ENCODE data around the gene SDF2L1.
A peak's percentile ranks its signal among the peaks of the same experiment; 100 is the strongest.
"Not testable (repeated sequence)": the region's sequence is repeated elsewhere in the genome, so short reads cannot be mapped to it uniquely, and the experiment has no call there.

The SDF2L1 gene

GRCh38 chr22:21645513-21645912, 3.4 kb downstream of the SDF2L1 start:
- peaks cover 10% of the 10 kb centered on the region for H3K4me1 ChIP-seq (ENCODE audit: control insufficient read depth, insufficient read depth, low read length)
- not testable (repeated sequence) for H3K36me3 ChIP-seq (ENCODE audit: control insufficient read depth, insufficient read depth, low read length)

DNA sequence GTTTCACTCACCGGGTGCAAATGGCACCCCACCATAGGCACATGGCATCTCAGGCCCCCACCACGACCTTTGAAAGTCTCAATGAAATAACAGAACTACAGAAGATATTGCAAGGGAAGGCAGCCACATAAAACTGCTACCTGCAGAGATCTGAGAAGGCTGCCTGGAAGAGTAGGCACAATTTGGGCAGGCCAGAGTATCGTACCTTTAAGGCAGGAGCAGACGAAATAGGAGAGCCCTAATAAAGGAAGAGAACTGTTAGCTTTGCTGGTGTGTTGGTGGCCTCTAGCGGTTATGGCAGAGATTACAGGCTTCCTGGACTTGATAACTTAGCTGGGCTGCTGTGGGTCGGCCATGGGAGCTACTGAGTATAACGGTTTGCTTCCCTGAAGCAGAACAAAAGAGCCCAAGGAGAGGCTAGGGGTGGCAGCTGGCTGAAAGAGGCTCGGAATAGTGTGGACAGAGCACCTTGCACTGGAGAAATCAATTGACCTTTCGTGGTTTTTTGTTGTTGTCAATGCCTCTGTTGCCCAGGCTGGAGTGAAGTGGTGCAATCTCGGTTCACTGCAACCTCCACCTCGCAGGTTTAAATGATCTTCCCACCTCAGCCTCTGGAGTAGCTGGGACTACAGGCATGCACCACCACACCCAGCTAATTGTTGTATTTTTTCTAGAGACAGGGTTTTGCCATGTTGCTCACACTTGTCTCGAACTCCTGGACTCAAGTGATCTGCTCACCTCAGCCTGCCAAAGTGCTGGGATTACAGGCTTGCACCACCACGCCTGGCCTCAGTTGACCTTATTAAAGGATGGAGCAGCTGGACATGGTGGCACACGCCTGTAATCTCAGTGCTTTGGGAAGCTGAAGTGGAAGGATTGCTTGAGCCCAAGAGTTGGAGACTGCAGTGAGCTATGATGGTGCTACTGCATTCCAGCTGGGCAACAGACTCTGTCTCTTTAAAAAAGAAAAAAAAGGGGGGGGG, 4.8 kb downstream of the SDF2L1 start:
- Histone ChIP-seq H3K9ac (ENCODE audit: low read depth, low read length) (no peak overlapping the region), H3K4me1 (ENCODE audit: control insufficient read depth, insufficient read depth, low read length) (peaks cover 10% of the 10 kb centered on the region), H3K9me3 (ENCODE audit: control insufficient read depth, insufficient read depth, low read length) (no peaks in the 10 kb centered on the region), H3K27me3 (ENCODE audit: control insufficient read depth, insufficient read depth, low read length) (no peaks in the 10 kb centered on the region), H3K36me3 (ENCODE audit: control insufficient read depth, insufficient read depth, low read length) (peaks cover 10% of the 10 kb centered on the region), H3K4me3 (ENCODE audit: low read depth, low read length) (no peak overlapping the region)

More at GRCh38 chr22:21645513-21645912, 3.4 kb downstream of the SDF2L1 start:
- not testable (repeated sequence) for H3K4me3 ChIP-seq (ENCODE audit: low read depth, low read length); H3K27me3 ChIP-seq (ENCODE audit: control insufficient read depth, insufficient read depth, low read length); H3K9me3 ChIP-seq (ENCODE audit: control insufficient read depth, insufficient read depth, low read length); H3K9ac ChIP-seq (ENCODE audit: low read depth, low read length)

DNA sequence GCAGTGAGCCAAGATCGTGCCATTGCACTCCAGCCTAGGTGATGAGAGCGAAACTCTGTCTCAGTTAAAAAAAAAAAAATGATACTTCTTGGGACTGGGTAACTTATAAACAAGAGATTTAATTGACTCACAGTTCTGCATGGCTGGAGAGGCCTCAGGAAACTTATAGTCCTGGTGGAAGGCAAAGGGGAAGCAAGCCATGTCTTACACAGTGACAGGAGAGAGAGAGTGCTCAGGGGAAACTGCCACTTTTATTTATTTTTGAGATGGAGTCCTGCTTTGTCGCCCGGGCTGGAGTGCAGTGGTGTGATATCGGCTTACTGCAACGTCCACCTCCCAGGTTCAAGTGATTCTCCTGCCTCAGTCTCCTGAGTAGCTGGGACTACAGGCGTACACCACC, 8.2 kb downstream of the SDF2L1 start:
- Histone ChIP-seq H3K4me3 (ENCODE audit: low read depth, low read length) (no peak overlapping the region), H3K9me3 (ENCODE audit: control insufficient read depth, insufficient read depth, low read length) (no peaks in the 10 kb centered on the region), H3K4me1 (ENCODE audit: control insufficient read depth, insufficient read depth, low read length) (peaks cover 10% of the 10 kb centered on the region), H3K36me3 (ENCODE audit: control insufficient read depth, insufficient read depth, low read length) (peaks cover 11% of the 10 kb centered on the region), H3K27me3 (ENCODE audit: control insufficient read depth, insufficient read depth, low read length) (no peaks in the 10 kb centered on the region), H3K9ac (ENCODE audit: low read depth, low read length) (no peak overlapping the region)

- Histone ChIP-seq H3K9ac (ENCODE audit: low read depth, low read length) (peak overlapping the region; percentile 83), H3K4me3 (ENCODE audit: low read depth, low read length) (peak overlapping the region; percentile 82), H3K9me3 (ENCODE audit: control insufficient read depth, insufficient read depth, low read length) (no peaks in the 10 kb centered on the region), H3K4me1 (ENCODE audit: control insufficient read depth, insufficient read depth, low read length) (peaks cover 10% of the 10 kb centered on the region), H3K27me3 (ENCODE audit: control insufficient read depth, insufficient read depth, low read length) (no peaks in the 10 kb centered on the region), H3K36me3 (ENCODE audit: control insufficient read depth, insufficient read depth, low read length) (peaks cover 11% of the 10 kb centered on the region)
Observed at GRCh38 chr22:21650823-21651520, 8.9 kb downstream of the SDF2L1 start.

- H3K4me3 ChIP-seq (ENCODE audit: low read depth, low read length) = peak overlapping the region; percentile 82
- H3K4me1 ChIP-seq (ENCODE audit: control insufficient read depth, insufficient read depth, low read length) = peaks cover 10% of the 10 kb centered on the region
- no peaks in the 10 kb centered on the region for H3K27me3 ChIP-seq (ENCODE audit: control insufficient read depth, insufficient read depth, low read length)
- H3K36me3 ChIP-seq (ENCODE audit: control insufficient read depth, insufficient read depth, low read length) = peaks cover 7% of the 10 kb centered on the region
- no peaks in the 10 kb centered on the region for H3K9me3 ChIP-seq (ENCODE audit: control insufficient read depth, insufficient read depth, low read length)
- H3K9ac ChIP-seq (ENCODE audit: low read depth, low read length) = peak overlapping the region; percentile 83
Observed at GRCh38 chr22:21651521-21652009, 9.5 kb downstream of the SDF2L1 start.

- peaks cover 13% of the 10 kb centered on the region for H3K4me1 ChIP-seq (ENCODE audit: control insufficient read depth, insufficient read depth, low read length)
- peak overlapping the region; percentile 82 for H3K4me3 ChIP-seq (ENCODE audit: low read depth, low read length)
- H3K9me3 ChIP-seq (ENCODE audit: control insufficient read depth, insufficient read depth, low read length) = no peaks in the 10 kb centered on the region
- peak overlapping the region; percentile 73 for H3K9ac ChIP-seq (ENCODE audit: low read depth, low read length)
- peaks cover 7% of the 10 kb centered on the region for H3K36me3 ChIP-seq (ENCODE audit: control insufficient read depth, insufficient read depth, low read length)
- no peaks in the 10 kb centered on the region for H3K27me3 ChIP-seq (ENCODE audit: control insufficient read depth, insufficient read depth, low read length)
Observed at GRCh38 chr22:21652010-21652546, 10.0 kb downstream of the SDF2L1 start.

GRCh38 chr22:21652547-21653545, 10.7 kb downstream of the SDF2L1 start:
- Histone ChIP-seq H3K9me3 (ENCODE audit: control insufficient read depth, insufficient read depth, low read length) (no peaks in the 10 kb centered on the region), H3K27me3 (ENCODE audit: control insufficient read depth, insufficient read depth, low read length) (no peaks in the 10 kb centered on the region), H3K36me3 (ENCODE audit: control insufficient read depth, insufficient read depth, low read length) (peaks cover 7% of the 10 kb centered on the region), H3K4me1 (ENCODE audit: control insufficient read depth, insufficient read depth, low read length) (peaks cover 13% of the 10 kb centered on the region), H3K4me3 (ENCODE audit: low read depth, low read length) (peak overlapping the region; percentile 82), H3K9ac (ENCODE audit: low read depth, low read length) (peak overlapping the region; percentile 73)

- Histone ChIP-seq H3K27me3 (ENCODE audit: control insufficient read depth, insufficient read depth, low read length) (peaks cover 4% of the 10 kb centered on the region), H3K4me3 (ENCODE audit: low read depth, low read length) (peak overlapping the region; percentile 59), H3K4me1 (ENCODE audit: control insufficient read depth, insufficient read depth, low read length) (peaks cover 7% of the 10 kb centered on the region), H3K9me3 (ENCODE audit: control insufficient read depth, insufficient read depth, low read length) (no peaks in the 10 kb centered on the region), H3K9ac (ENCODE audit: low read depth, low read length) (peak overlapping the region; percentile 76), H3K36me3 (ENCODE audit: control insufficient read depth, insufficient read depth, low read length) (peaks cover 7% of the 10 kb centered on the region)
Observed at GRCh38 chr22:21657020-21657359, 14.9 kb downstream of the SDF2L1 start.

DNA sequence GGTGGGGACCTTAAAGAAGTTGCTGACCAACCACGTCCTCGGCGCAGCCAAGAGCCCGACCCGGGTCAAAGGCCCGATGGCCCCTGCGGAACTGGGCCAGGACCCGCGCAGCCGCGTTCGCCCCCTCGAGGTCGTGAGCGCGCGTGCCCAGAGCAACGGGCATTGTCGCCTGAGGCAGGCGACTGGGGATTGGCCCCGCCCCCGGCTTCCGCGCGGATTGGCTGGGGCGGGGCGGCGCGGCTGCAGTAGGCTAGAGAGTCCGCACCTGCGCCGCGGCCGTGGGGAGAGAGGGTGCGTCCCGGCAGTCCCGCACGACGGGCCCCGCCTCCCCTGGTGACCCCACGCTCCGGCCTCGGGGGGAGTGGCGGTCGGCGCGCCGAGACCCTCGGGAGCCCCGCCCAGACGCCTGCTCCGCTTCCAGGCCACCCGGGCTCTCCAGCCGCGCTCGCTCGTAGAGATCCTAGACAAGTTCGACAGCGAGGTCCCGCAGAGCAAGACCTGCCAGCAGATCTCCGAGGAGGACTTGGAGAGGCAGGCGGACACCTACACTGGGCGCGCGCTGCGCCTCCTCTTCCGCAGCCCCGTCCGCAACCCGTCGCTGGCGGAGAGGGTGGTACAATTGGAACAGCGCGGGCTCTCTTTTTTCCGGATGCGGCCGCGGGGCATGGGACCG, 15.4 kb downstream of the SDF2L1 start:
- Histone ChIP-seq H3K9ac (ENCODE audit: low read depth, low read length) (peak overlapping the region; percentile 76), H3K9me3 (ENCODE audit: control insufficient read depth, insufficient read depth, low read length) (no peaks in the 10 kb centered on the region), H3K27me3 (ENCODE audit: control insufficient read depth, insufficient read depth, low read length) (peaks cover 4% of the 10 kb centered on the region), H3K4me1 (ENCODE audit: control insufficient read depth, insufficient read depth, low read length) (peaks cover 7% of the 10 kb centered on the region), H3K4me3 (ENCODE audit: low read depth, low read length) (peak overlapping the region; percentile 59), H3K36me3 (ENCODE audit: control insufficient read depth, insufficient read depth, low read length) (peaks cover 7% of the 10 kb centered on the region)

DNA sequence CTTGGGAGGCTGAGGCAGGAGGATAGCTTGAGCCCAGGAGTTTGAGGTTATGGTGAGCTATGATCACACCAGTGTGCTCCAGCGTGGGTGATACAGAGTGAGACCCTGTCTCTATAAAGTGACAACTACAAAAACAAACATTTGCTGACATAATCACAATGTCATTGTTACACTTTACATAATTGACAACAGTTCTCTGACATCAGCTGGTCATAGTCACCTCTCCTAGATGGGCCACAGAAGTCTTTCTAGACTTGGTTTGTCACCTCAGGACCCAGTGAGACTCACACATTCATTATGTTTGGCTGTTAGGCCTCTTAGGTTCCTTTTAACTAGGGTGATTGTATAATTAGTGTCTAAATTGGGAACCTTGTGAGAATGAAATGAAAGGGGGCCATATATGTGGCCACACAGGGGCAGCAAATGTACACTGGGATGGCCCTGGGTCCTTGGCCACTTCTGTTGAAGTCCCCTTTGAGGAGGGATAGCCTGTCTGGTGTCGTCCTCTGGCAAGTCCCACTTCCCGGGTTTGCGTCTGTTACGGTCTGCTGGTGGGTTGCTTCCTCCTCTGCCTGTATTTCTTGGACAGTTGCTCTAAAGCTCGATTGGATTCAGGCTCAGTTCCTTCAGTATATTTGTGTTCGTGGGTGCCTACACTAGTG, 17.9 kb downstream of the SDF2L1 start:
- H3K4me3 ChIP-seq (ENCODE audit: low read depth, low read length) = no peak overlapping the region
- peaks cover 8% of the 10 kb centered on the region for H3K27me3 ChIP-seq (ENCODE audit: control insufficient read depth, insufficient read depth, low read length)
- no peaks in the 10 kb centered on the region for H3K9me3 ChIP-seq (ENCODE audit: control insufficient read depth, insufficient read depth, low read length)
- H3K9ac ChIP-seq (ENCODE audit: low read depth, low read length) = no peak overlapping the region
- peaks cover 3% of the 10 kb centered on the region for H3K4me1 ChIP-seq (ENCODE audit: control insufficient read depth, insufficient read depth, low read length)
- no peaks in the 10 kb centered on the region for H3K36me3 ChIP-seq (ENCODE audit: control insufficient read depth, insufficient read depth, low read length)

Measured in iPS-15b (cell line).